SK-N-SH (cell line): ENCODE data around the gene RASSF3. TPM values are rescaled to one million over a fixed set of nuclear protein-coding genes. Genes with fewer than 3 reads are reported as not detected.

Experiments
- CTCF ChIA-PET: fragments of 300-600, 350-600 bp; formaldehyde crosslinking; extraction: SDS; loops from one replicate; lab custom pipeline; 2021; lab: Yijun Ruan, JAX
- POLR2A ChIA-PET: fragments of 350-600 bp; sonication (Branson Sonifier 250); formaldehyde crosslinking; extraction: SDS; loops from one replicate; lab custom pipeline; 2020; ENCODE audit warnings: antibody characterized with exemption, inconsistent platforms; lab: Yijun Ruan, JAX
- DNase-seq: peaks from one replicate; pipeline ENCODE4 v3.0.0; 2012
- H2AFZ ChIP-seq: fragments of 200-600 bp; sonication (generic); 2 replicates; pipeline ENCODE4 v1.8.1; 2016; ENCODE audit warnings: antibody characterized with exemption, mild to moderate bottlenecking, low read depth
- H3F3A ChIP-seq: fragments of 200-600 bp; sonication (generic); replicated peaks from 2 replicates; pipeline ENCODE3; 2016; ENCODE audit warnings: antibody characterized with exemption, mild to moderate bottlenecking; ENCODE audit not compliant: insufficient read depth
- H3K27ac ChIP-seq, 2 experiments: fragments of 200-500 bp in 1 of 2; fragments of 200-600 bp in 1 of 2; sonication (Bioruptor generic) in 1 of 2; sonication (generic), shearing (Covaris generic) in 1 of 2; 2 replicates each; pipeline versions ENCODE4 v1.5.1 to v1.6.1; 2014 to 2016; ENCODE audit warnings: low read depth in 2 of 2, inconsistent platforms in 1 of 2, low read length in 1 of 2, mild to moderate bottlenecking in 1 of 2, mixed read lengths in 1 of 2
- H3K27me3 ChIP-seq: fragments of 200-600 bp; sonication (generic), shearing (Covaris generic); 2 replicates; pipeline ENCODE4 v1.6.1; 2016; ENCODE audit warnings: mixed run types; ENCODE audit not compliant: insufficient read depth
- H3K36me3 ChIP-seq, 2 experiments: fragments of 200-500 bp in 1 of 2; fragments of 200-600 bp in 1 of 2; sonication (Bioruptor generic) in 1 of 2; sonication (generic) in 1 of 2; replicated peaks in 1 of 2; 2 replicates each; pipeline versions ENCODE3 to v1.5.1; 2014 to 2016; ENCODE audit warnings: low read length in 1 of 2, mild to moderate bottlenecking in 1 of 2; ENCODE audit not compliant: insufficient read depth in 2 of 2, control insufficient read depth in 1 of 2
- H3K4me1 ChIP-seq, 2 experiments: fragments of 200-500 bp in 1 of 2; fragments of 200-600 bp in 1 of 2; sonication (Bioruptor generic) in 1 of 2; sonication (generic), shearing (Covaris generic) in 1 of 2; 2 replicates each; pipeline versions ENCODE4 v1.5.1 to v1.6.1; 2014 to 2016; ENCODE audit warnings: low read depth in 1 of 2, low read length in 1 of 2, mixed run types in 1 of 2; ENCODE audit not compliant: insufficient read depth in 2 of 2, control insufficient read depth in 1 of 2
- H3K4me2 ChIP-seq: fragments of 200-600 bp; sonication (generic), shearing (Covaris generic); 2 replicates; pipeline ENCODE4 v1.6.1; 2017; ENCODE audit warnings: mixed run types
- H3K4me3 ChIP-seq, 2 experiments: fragments of 200-500 bp in 1 of 2; fragments of 200-600 bp in 1 of 2; sonication (Bioruptor generic) in 1 of 2; sonication (generic), shearing (Covaris generic) in 1 of 2; 2 replicates each; pipeline versions ENCODE4 v1.5.1 to v1.8.1; 2014 to 2016; ENCODE audit warnings: low read depth in 2 of 2, inconsistent platforms in 1 of 2, low read length in 1 of 2, mild to moderate bottlenecking in 1 of 2, mixed read lengths in 1 of 2, moderate library complexity in 1 of 2
- H3K79me2 ChIP-seq: fragments of 200-600 bp; sonication (generic); 2 replicates; pipeline ENCODE4 v1.8.1; 2017; ENCODE audit warnings: mild to moderate bottlenecking; ENCODE audit not compliant: insufficient read depth
- H3K9ac ChIP-seq: fragments of 200-600 bp; sonication (generic); 2 replicates; pipeline ENCODE4 v1.6.1; 2017; ENCODE audit warnings: mixed run types
- H3K9me2 ChIP-seq: fragments of 200-600 bp; sonication (generic); 2 replicates; pipeline ENCODE4 v1.6.1; 2017; ENCODE audit warnings: mixed run types
- H3K9me3 ChIP-seq: fragments of 200-600 bp; sonication (generic); 2 replicates; pipeline ENCODE4 v1.6.1; 2017; ENCODE audit warnings: mixed run types, mild to moderate bottlenecking, moderate library complexity
- H4K20me1 ChIP-seq: fragments of 200-600 bp; sonication (generic); 2 replicates; pipeline ENCODE4 v1.6.1; 2017; ENCODE audit warnings: mild to moderate bottlenecking, mixed run types; ENCODE audit not compliant: insufficient read depth
- CTCF ChIP-seq: fragments of 200-600 bp; sonication (generic); IDR thresholded peaks from 2 replicates; pipeline ENCODE4 v1.6.1; 2017; ENCODE audit warnings: antibody characterized with exemption, mild to moderate bottlenecking, moderate library complexity
- ELF1 ChIP-seq: IDR thresholded peaks from 2 replicates; pipeline ENCODE4 v1.4.0; 2012
- EP300 ChIP-seq, 2 experiments: IDR thresholded peaks; 2 replicates each; pipeline versions ENCODE4 v1.4.0 to v1.6.1; 2012; ENCODE audit warnings: borderline replicate concordance in 1 of 2, low read depth in 1 of 2, low read length in 1 of 2
- EZH2phosphoT487 ChIP-seq: fragments of 200-600 bp; sonication (generic); IDR thresholded peaks from 2 replicates; pipeline ENCODE4 v1.6.1; 2017; ENCODE audit warnings: low read depth, mixed run types, mild to moderate bottlenecking, antibody characterized with exemption, moderate library complexity, borderline replicate concordance
- FOXJ3 ChIP-seq: sonication (generic); formaldehyde crosslinking; IDR thresholded peaks from 2 replicates; pipeline ENCODE4 v1.5.1; 2020; ENCODE audit warnings: mild to moderate bottlenecking, missing genetic modification reagents
- GABPA ChIP-seq: IDR thresholded peaks from 2 replicates; pipeline ENCODE4 v1.4.0; 2012; ENCODE audit warnings: low read depth, mild to moderate bottlenecking
- GATA2 ChIP-seq: sonication (generic); formaldehyde crosslinking; IDR thresholded peaks from 2 replicates; pipeline ENCODE4 v1.5.0; 2020; ENCODE audit warnings: mild to moderate bottlenecking, missing genetic modification reagents
- JUND ChIP-seq: IDR thresholded peaks from 2 replicates; pipeline ENCODE4 v1.4.0; 2012
- MAX ChIP-seq: IDR thresholded peaks from 2 replicates; pipeline ENCODE4 v1.4.0; 2012; ENCODE audit warnings: low read depth
- MEF2A ChIP-seq: IDR thresholded peaks from 2 replicates; pipeline ENCODE4 v1.4.0; 2012; ENCODE audit warnings: low read depth, borderline replicate concordance
- NFIC ChIP-seq: IDR thresholded peaks from 2 replicates; pipeline ENCODE4 v1.4.0; 2012; ENCODE audit warnings: borderline replicate concordance
- RXRA ChIP-seq: IDR thresholded peaks from 2 replicates; pipeline ENCODE4 v1.4.0; 2012; ENCODE audit warnings: low read depth, mild to moderate bottlenecking, borderline replicate concordance
- SMC3 ChIP-seq: IDR thresholded peaks from 2 replicates; pipeline ENCODE4 v1.6.1; 2012; ENCODE audit warnings: low read depth, low read length, improper control_type of control experiment
- TCF12 ChIP-seq: IDR thresholded peaks from 2 replicates; pipeline ENCODE4 v1.4.0; 2012
- TEAD4 ChIP-seq: IDR thresholded peaks from 2 replicates; pipeline ENCODE4 v1.4.0; 2012; ENCODE audit warnings: mild to moderate bottlenecking, borderline replicate concordance; ENCODE audit not compliant: insufficient read depth
- WGBS: methylation state at CpG from one replicate; pipeline ENCODE4 v1.1.6; 2017; ENCODE audit warnings: low lambda C conversion rate; 5-methylcytosine and 5-hydroxymethylcytosine counted together
- polyA plus RNA-seq, 3 experiments: library from polyadenylated mRNA; depleted of rRNA; stranded (reverse); fragments of >200 nt; gene quantifications; 2 replicates each; pipeline ENCODE4 v1.2.3, GENCODE V29; 2012
- TF ChIP-seq, protein P1 (sequence below): fragments of 150-350 bp; IDR thresholded peaks from 2 replicates; pipeline ENCODE4 v1.6.1; 2017; ENCODE audit warnings: antibody characterized with exemption, low read length, low read depth, borderline replicate concordance
- TF ChIP-seq, protein P2 (sequence below): IDR thresholded peaks from 2 replicates; pipeline ENCODE4 v1.4.0; 2012; ENCODE audit warnings: low read depth, borderline replicate concordance

The RASSF3 gene
- polyA plus RNA-seq, 1 of the 3 experiments (the other 2 are of a cell fraction): 11.1 TPM

GRCh38 chr12:64658892-64659481 is 48.7 kb downstream of the RASSF3 start:
- Histone ChIP-seq H3K9me3 (no peaks in the 10 kb centered on the region), H3K4me1 (peaks cover 0 to 6% of the 10 kb centered on the region in 2 experiments; a peak in 2 of 4 replicates), H4K20me1 (0 out of 2 replicates have a peak, but pooled peaks cover 7% of the 10 kb centered on the region), H3K9me2 (no peaks in the 10 kb centered on the region), H3K4me3 (no peak overlapping the region), H3K79me2 (peaks cover 51% of the 10 kb centered on the region), H3K27ac (no peak overlapping the region), H3K27me3 (no peaks in the 10 kb centered on the region), H3K9ac (no peak overlapping the region), H3K36me3 (peaks cover 0 to 5% of the 10 kb centered on the region in 2 experiments), H3F3A (peaks cover 13% of the 10 kb centered on the region), H3K4me2 (no peak overlapping the region), H2AFZ (no peak overlapping the region)
- ChIA-PET CTCF (no interaction called here), POLR2A (no interaction called here)
- DNase-seq: no peak
- WGBS: 94% methylated on average over 3 of the region's 3 CpGs
- TF ChIP-seq TEAD4 (no peak), MAX (no peak), JUND (no peak), RXRA (no peak), TCF12 (no peak), EP300 (IDR thresholded peaks at IDR 0.05; ENCODE audit: borderline replicate concordance in 1 of 2, low read depth in 1 of 2, low read length in 1 of 2) (no peak), CTCF (no peak), GATA2 (CRISPR knock-in tag) (no peak), EZH2phosphoT487 (no peak), GABPA (no peak), ELF1 (no peak), FOXJ3 (CRISPR knock-in tag) (no peak), MEF2A (no peak), SMC3 (no peak), NFIC (no peak)
- TF ChIP-seq, protein P1, sequence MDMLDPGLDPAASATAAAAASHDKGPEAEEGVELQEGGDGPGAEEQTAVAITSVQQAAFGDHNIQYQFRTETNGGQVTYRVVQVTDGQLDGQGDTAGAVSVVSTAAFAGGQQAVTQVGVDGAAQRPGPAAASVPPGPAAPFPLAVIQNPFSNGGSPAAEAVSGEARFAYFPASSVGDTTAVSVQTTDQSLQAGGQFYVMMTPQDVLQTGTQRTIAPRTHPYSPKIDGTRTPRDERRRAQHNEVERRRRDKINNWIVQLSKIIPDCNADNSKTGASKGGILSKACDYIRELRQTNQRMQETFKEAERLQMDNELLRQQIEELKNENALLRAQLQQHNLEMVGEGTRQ: no peak
- TF ChIP-seq, protein P2, sequence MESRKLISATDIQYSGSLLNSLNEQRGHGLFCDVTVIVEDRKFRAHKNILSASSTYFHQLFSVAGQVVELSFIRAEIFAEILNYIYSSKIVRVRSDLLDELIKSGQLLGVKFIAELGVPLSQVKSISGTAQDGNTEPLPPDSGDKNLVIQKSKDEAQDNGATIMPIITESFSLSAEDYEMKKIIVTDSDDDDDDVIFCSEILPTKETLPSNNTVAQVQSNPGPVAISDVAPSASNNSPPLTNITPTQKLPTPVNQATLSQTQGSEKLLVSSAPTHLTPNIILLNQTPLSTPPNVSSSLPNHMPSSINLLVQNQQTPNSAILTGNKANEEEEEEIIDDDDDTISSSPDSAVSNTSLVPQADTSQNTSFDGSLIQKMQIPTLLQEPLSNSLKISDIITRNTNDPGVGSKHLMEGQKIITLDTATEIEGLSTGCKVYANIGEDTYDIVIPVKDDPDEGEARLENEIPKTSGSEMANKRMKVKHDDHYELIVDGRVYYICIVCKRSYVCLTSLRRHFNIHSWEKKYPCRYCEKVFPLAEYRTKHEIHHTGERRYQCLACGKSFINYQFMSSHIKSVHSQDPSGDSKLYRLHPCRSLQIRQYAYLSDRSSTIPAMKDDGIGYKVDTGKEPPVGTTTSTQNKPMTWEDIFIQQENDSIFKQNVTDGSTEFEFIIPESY: no peak
